ENCODE measurements around the gene FARP2.

- no peak for TF ChIP-seq CTCF (IDR thresholded peaks at IDR 0.05; ENCODE audit: low read depth, low read length, missing input control)
- no peak for TF ChIP-seq GABPA (IDR thresholded peaks at IDR 0.05 in 1 of 2, conservative IDR thresholded peaks at IDR 0.05 in 1 of 2)
- no peak for TF ChIP-seq MAX (IDR thresholded peaks at IDR 0.05)
- TF ChIP-seq ATF3 (IDR thresholded peaks at IDR 0.05) = no peak
- no peak for TF ChIP-seq JUND (IDR thresholded peaks at IDR 0.05)
- TF ChIP-seq YY1 (IDR thresholded peaks at IDR 0.05) = no peak
- no peak for TF ChIP-seq RAD21 (IDR thresholded peaks at IDR 0.05)
- no peak for TF ChIP-seq TAF1 (conservative IDR thresholded peaks at IDR 0.05)
- TF ChIP-seq REST (IDR thresholded peaks at IDR 0.05) = no peak
- no peak for TF ChIP-seq FOXA1 (IDR thresholded peaks at IDR 0.05)
- no peak for TF ChIP-seq EGR1 (IDR thresholded peaks at IDR 0.05; ENCODE audit: low read depth in 2 of 2)
- TF ChIP-seq SP1 (IDR thresholded peaks at IDR 0.05) = no peak
- TF ChIP-seq RXRA (IDR thresholded peaks at IDR 0.05) = no peak
- no peak for TF ChIP-seq HNF4G (IDR thresholded peaks at IDR 0.05)
Measured at GRCh38 chr2:241534293-241534692, 178.2 kb downstream of the FARP2 start.

Data from liver (tissue), 3 donors.